ENCODE results near the gene GMEB2.

- no peak for TF ChIP-seq CTCF (IDR thresholded peaks at IDR 0.05)
- no peak for TF ChIP-seq EP300 (IDR thresholded peaks at IDR 0.05)
- no peak for TF ChIP-seq POLR2A (IDR thresholded peaks at IDR 0.05)
- no peak for TF ChIP-seq POLR2AphosphoS5 (IDR thresholded peaks at IDR 0.05)
Observed at GRCh38 chr20:63657260-63657936, 30.5 kb upstream of the GMEB2 start.
